B cell (primary cell): Measurements from ENCODE around the gene RGS7. TPM values are rescaled to one million over a fixed set of nuclear protein-coding genes. Genes with fewer than 3 reads are reported as not detected.

Source experiments
- ATAC-seq: fragments of 200-7000 bp; cut with Tn5 transposase; one replicate; pipeline ENCODE4 v1.10.0; 2021; ENCODE audit warnings: low read depth, mild to moderate bottlenecking, moderate number of reproducible peaks, moderate library complexity
- CTCF ChIA-PET: fragments of 350-600 bp; sonication (Branson Sonifier 250); formaldehyde crosslinking; loops from one replicate; lab custom pipeline; 2021; ENCODE audit warnings: antibody characterized with exemption, inconsistent platforms; lab: Charles Lee
- POLR2A ChIA-PET: fragments of 350-600 bp; sonication (Branson Sonifier 250); formaldehyde crosslinking; loops from one replicate; lab custom pipeline; 2021; ENCODE audit warnings: antibody characterized with exemption; lab: Charles Lee
- DNase-seq: peaks from one replicate; pipeline ENCODE4 v3.0.0; 2013
- H2AFZ ChIP-seq: 2 replicates; pipeline ENCODE4 v1.6.1; 2012; ENCODE audit warnings: mild to moderate bottlenecking, low read depth, low read length; ENCODE audit not compliant: insufficient read depth, poor library complexity, severe bottlenecking
- H3K27ac ChIP-seq, 2 donors: 1 replicate in 1 of 2; 2 replicates in 1 of 2; pipeline ENCODE4 v1.5.1; 2012 to 2013; ENCODE audit warnings: low read length in 2 of 2, mild to moderate bottlenecking in 2 of 2, moderate library complexity in 1 of 2
- H3K27me3 ChIP-seq, 4 experiments: fragments of 200-600 bp in 1 of 4; sonication (generic) in 1 of 4; replicated peaks in 1 of 4; 1 replicate in 2 of 4; 2 replicates in 2 of 4; pipeline versions ENCODE4 v1.6.1 to v1.7.0; 2013 to 2016; ENCODE audit warnings: low read length in 3 of 4, mild to moderate bottlenecking in 2 of 4, mixed read lengths in 1 of 4, moderate library complexity in 1 of 4; ENCODE audit not compliant: insufficient read depth in 4 of 4, control insufficient read depth in 3 of 4; ENCODE audit errors: control extremely low read depth in 1 of 4
- H3K36me3 ChIP-seq, 2 experiments: replicated peaks in 1 of 2; 1 replicate in 1 of 2; 2 replicates in 1 of 2; pipeline versions ENCODE4 v1.6.1 to v1.7.1; 2013; ENCODE audit warnings: low read length in 1 of 2; ENCODE audit not compliant: insufficient read depth in 2 of 2, control insufficient read depth in 1 of 2; ENCODE audit errors: control extremely low read depth in 1 of 2, extremely low read depth in 1 of 2
- H3K4me1 ChIP-seq, 2 donors: fragments of 200-600 bp in 1 of 2; sonication (generic) in 1 of 2; 1 replicate in 1 of 2; 2 replicates in 1 of 2; pipeline versions ENCODE4 v1.5.1 to v1.6.1; 2013 to 2017; ENCODE audit warnings: low read length in 2 of 2; ENCODE audit not compliant: control insufficient read depth in 2 of 2, insufficient read depth in 2 of 2
- H3K4me2 ChIP-seq: replicated peaks from 2 replicates; pipeline ENCODE3; 2012; ENCODE audit warnings: mild to moderate bottlenecking, low read depth, low read length; ENCODE audit not compliant: poor library complexity, severe bottlenecking
- H3K4me3 ChIP-seq, 5 experiments: fragments of 200-600 bp in 1 of 5; sonication (generic) in 1 of 5; 1 replicate in 3 of 5; 2 replicates in 2 of 5; pipeline versions ENCODE4 v1.5.1 to v1.7.0; 2011 to 2016; ENCODE audit warnings: low read length in 4 of 5, mild to moderate bottlenecking in 4 of 5, low read depth in 2 of 5, control low read depth in 1 of 5, moderate library complexity in 1 of 5; ENCODE audit not compliant: insufficient read depth in 1 of 5; ENCODE audit errors: control extremely low read depth in 1 of 5, extremely low read depth in 1 of 5
- H3K79me2 ChIP-seq: fragments of 200-600 bp; sonication (generic); one replicate; pipeline ENCODE4 v1.6.0; 2016; ENCODE audit warnings: low read length; ENCODE audit not compliant: control insufficient read depth, insufficient read depth
- H3K9ac ChIP-seq: fragments of 200-600 bp; sonication (generic); 2 replicates; pipeline ENCODE4 v1.6.1; 2017; ENCODE audit warnings: mild to moderate bottlenecking, low read length, moderate library complexity
- H3K9me3 ChIP-seq, 3 donors: one replicate each; pipeline versions ENCODE4 v1.6.1 to v1.7.1; 2013; ENCODE audit warnings: low read length in 2 of 3; ENCODE audit not compliant: control insufficient read depth in 2 of 3, insufficient read depth in 1 of 3; ENCODE audit errors: control extremely low read depth in 1 of 3
- H4K20me1 ChIP-seq: 2 replicates; pipeline ENCODE4 v1.6.0; 2012; ENCODE audit warnings: mild to moderate bottlenecking, low read length; ENCODE audit not compliant: insufficient read depth, control insufficient read depth, poor library complexity, severe bottlenecking
- H3K27ac Mint-ChIP-seq: one replicate; pipeline ENCODE4 v1.8.0; 2021; ENCODE audit warnings: mixed read lengths
- H3K27me3 Mint-ChIP-seq: one replicate; pipeline ENCODE4 v1.8.0; 2021; ENCODE audit warnings: mixed read lengths
- H3K4me1 Mint-ChIP-seq: one replicate; pipeline ENCODE4 v1.8.0; 2021; ENCODE audit warnings: mixed read lengths
- H3K4me3 Mint-ChIP-seq: one replicate; pipeline ENCODE4 v1.8.0; 2021; ENCODE audit warnings: mixed read lengths
- H3K9me3 Mint-ChIP-seq: one replicate; pipeline ENCODE4 v1.8.0; 2022; ENCODE audit warnings: mixed read lengths; ENCODE audit not compliant: insufficient read depth
- CTCF ChIP-seq: fragments of 200-600 bp; IDR thresholded peaks from one replicate; pipeline ENCODE4 v1.8.0; 2022; ENCODE audit warnings: antibody characterized with exemption, mild to moderate bottlenecking
- EZH2 ChIP-seq: IDR thresholded peaks from 2 replicates; pipeline ENCODE4 v1.6.1; 2012; ENCODE audit warnings: borderline replicate concordance, low read depth, mild to moderate bottlenecking, moderate library complexity, low read length; ENCODE audit not compliant: insufficient read depth, poor library complexity, severe bottlenecking
- whole genome bisulfite sequencing: methylation state at CpG from one replicate; pipeline ENCODE4 v1.1.5; 2013; ENCODE audit warnings: missing lambda C conversion rate; ENCODE audit not compliant: insufficient coverage; 5-methylcytosine and 5-hydroxymethylcytosine counted together
- intact Hi-C: fragments of 100-400 bp; cut with micrococcal nuclease; formaldehyde crosslinking; loops from one replicate; pipeline ENCODE4 v1.10.0; 2022
- polyA plus RNA-seq: library from polyadenylated mRNA; depleted of rRNA; stranded (reverse); fragments of >200 nt; gene quantifications from 2 replicates; pipeline ENCODE4 v1.2.3, GENCODE V29; 2012
- total RNA-seq, 2 donors: library from RNA; stranded (reverse); fragments of 120-200 nt in 1 of 2; gene quantifications; 1 replicate in 1 of 2; 2 replicates in 1 of 2; pipeline versions ENCODE4 v1.2.3 to v1.2.4, GENCODE V29; 2013 to 2022

The RGS7 gene
- total and polyA plus RNA-seq, 2 donors (not counting 1 experiment from before 2014, with no cell fraction given) = 0.15 to 1.8 TPM

- no peaks in the 10 kb centered on the region for H3K9me3 Mint-ChIP-seq
- Histone ChIP-seq H3K27me3 (no peaks in the 10 kb centered on the region), H3K9ac (no peak overlapping the region), H3K9me3 (no peaks in the 10 kb centered on the region), H3K36me3 (no peaks in the 10 kb centered on the region), H3K4me3 (no peak overlapping the region), H3K27ac (no peak overlapping the region), H3K4me2 (no peak overlapping the region), H4K20me1 (no peaks in the 10 kb centered on the region), H3K4me1 (no peaks in the 10 kb centered on the region), H3K79me2 (no peaks in the 10 kb centered on the region), H2AFZ (no peak overlapping the region)
- DNase-seq = no peak
- no peak overlapping the region for H3K27ac Mint-ChIP-seq
- ATAC-seq = no peak
- ChIA-PET POLR2A (no interaction called here), CTCF (no interaction called here)
- H3K27me3 Mint-ChIP-seq = no peaks in the 10 kb centered on the region
- no CpG with 5 or more reads among the region's 4 CpGs for WGBS
- TF ChIP-seq EZH2 (no peak), CTCF (no peak)
- intact Hi-C loops = no loop called here
- H3K4me3 Mint-ChIP-seq = no peak overlapping the region
- H3K4me1 Mint-ChIP-seq = no peaks in the 10 kb centered on the region
Observed at GRCh38 chr1:241180569-241180968, 176.4 kb downstream of the RGS7 start.

GRCh38 chr1:241177660-241178059 lies 179.3 kb downstream of the RGS7 start:
- Histone ChIP-seq H3K4me3 (no peak overlapping the region), H3K79me2 (no peaks in the 10 kb centered on the region), H3K4me1 (no peaks in the 10 kb centered on the region), H3K9ac (no peak overlapping the region), H4K20me1 (no peaks in the 10 kb centered on the region), H3K36me3 (no peaks in the 10 kb centered on the region), H2AFZ (no peak overlapping the region), H3K9me3 (no peaks in the 10 kb centered on the region), H3K4me2 (no peak overlapping the region), H3K27ac (no peak overlapping the region), H3K27me3 (no peaks in the 10 kb centered on the region)
- intact Hi-C loops = no loop called here
- WGBS = 70% methylated on average over 1 of the region's 1 CpG
- peaks cover 2% of the 10 kb centered on the region for H3K9me3 Mint-ChIP-seq
- H3K4me3 Mint-ChIP-seq = no peak overlapping the region
- H3K27me3 Mint-ChIP-seq = no peaks in the 10 kb centered on the region
- ATAC-seq (no peak), DNase-seq (no peak)
- ChIA-PET POLR2A (no interaction called here), CTCF (no interaction called here)
- no peaks in the 10 kb centered on the region for H3K4me1 Mint-ChIP-seq
- TF ChIP-seq EZH2 (no peak), CTCF (no peak)
- no peak overlapping the region for H3K27ac Mint-ChIP-seq
